ENCODE measurements around the gene ZCCHC7. TPM values are rescaled to one million over a fixed set of nuclear protein-coding genes. Genes with fewer than 3 reads are reported as not detected.

Gene ZCCHC7
- total RNA-seq, 2 donors from 2014 or later = 20.7 to 25.7 TPM

DNA sequence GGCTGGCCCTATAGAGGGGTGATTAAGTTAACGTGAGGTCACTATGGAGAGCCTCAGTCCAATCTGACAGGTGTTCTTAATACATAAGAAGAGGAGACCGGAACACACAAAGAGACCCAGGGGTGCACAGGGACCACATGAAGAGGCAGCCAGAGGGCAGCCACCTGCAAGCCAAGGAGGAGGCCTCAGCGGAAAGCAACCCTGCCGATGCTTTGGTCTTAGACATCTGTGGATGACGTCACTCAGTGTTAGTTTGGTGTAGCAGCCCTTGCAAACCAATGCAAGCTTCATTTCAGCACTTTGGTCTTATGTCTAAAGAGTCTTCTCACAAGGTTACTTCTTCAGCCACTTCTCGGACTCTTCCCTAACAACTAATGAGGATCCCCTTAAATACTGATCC is 254.5 kb downstream of the ZCCHC7 start:
- Mint-ChIP-seq H3K27ac (no peak overlapping the region), H3K36me3 (no peaks in the 10 kb centered on the region), H3K4me3 (no peak overlapping the region), H3K27me3 (peaks cover 12 to 17% of the 10 kb centered on the region in 2 donors), H3K4me1 (ENCODE audit: low read depth in 2 of 2) (peaks cover 9 to 12% of the 10 kb centered on the region in 2 donors), H3K9me3 (no peaks in the 10 kb centered on the region)
- DNase-seq (ENCODE audit: low spot score) (no peak), ATAC-seq (no peak)

GRCh38 chr9:37377688-37378612 is 257.6 kb downstream of the ZCCHC7 start:
- ATAC-seq (peak in 1 of 2 donors; percentile 31), DNase-seq (ENCODE audit: low spot score) (no peak)
- Mint-ChIP-seq H3K9me3 (no peaks in the 10 kb centered on the region), H3K4me1 (ENCODE audit: low read depth in 2 of 2) (no peaks in the 10 kb centered on the region), H3K4me3 (no peak overlapping the region), H3K36me3 (no peaks in the 10 kb centered on the region), H3K27me3 (peaks cover 10 to 15% of the 10 kb centered on the region in 2 donors), H3K27ac (no peak overlapping the region)

DNA sequence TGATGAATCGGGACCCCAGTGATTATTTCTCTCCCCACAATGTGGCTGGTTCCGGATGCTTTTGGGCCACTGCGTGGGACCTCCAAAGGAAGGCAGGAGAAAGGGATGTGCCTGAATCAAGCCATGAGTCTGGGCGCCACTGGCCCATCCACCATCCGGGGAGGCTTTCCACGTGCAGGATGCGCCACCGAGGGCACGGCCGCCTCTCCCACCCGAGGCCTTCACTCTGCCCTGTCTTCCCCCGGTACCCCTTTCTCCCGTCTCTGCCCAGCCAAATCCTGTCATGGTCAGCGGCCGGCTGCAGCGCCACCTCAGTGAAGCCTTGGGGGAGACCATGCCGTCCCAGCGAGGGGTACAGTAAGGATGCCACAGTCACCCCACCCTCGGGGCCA is 258.2 kb downstream of the ZCCHC7 start:
- Mint-ChIP-seq H3K4me3 (no peak overlapping the region), H3K27me3 (peaks cover 10 to 15% of the 10 kb centered on the region in 2 donors), H3K9me3 (no peaks in the 10 kb centered on the region), H3K27ac (no peak overlapping the region), H3K4me1 (ENCODE audit: low read depth in 2 of 2) (no peaks in the 10 kb centered on the region), H3K36me3 (no peaks in the 10 kb centered on the region)
- no peak for DNase-seq (ENCODE audit: low spot score)
- ATAC-seq = no peak

DNA sequence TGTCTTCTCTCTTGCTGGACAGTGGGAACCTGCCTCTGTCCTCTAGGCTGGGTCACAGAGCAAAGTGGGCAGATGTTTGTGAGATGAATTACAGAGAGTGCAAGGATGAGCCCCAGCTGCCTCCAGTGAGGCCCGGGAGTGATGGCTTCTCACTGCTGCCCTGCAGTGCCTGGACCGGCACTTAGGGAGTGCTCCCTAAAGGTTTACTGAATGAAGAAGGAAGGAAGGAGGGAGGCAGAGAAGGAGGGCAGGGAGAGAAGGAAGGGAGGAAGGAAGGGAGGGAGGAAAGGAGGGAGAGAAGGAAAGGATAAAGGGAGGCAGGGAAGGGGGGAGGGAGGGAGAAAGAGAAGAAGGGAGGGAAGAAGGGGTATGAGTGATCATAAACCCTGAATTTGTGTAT is 259.5 kb downstream of the ZCCHC7 start:
- Mint-ChIP-seq H3K4me3 (no peak overlapping the region), H3K27me3 (peaks cover 10 to 13% of the 10 kb centered on the region in 2 donors), H3K27ac (no peak overlapping the region), H3K4me1 (ENCODE audit: low read depth in 2 of 2) (no peaks in the 10 kb centered on the region), H3K36me3 (no peaks in the 10 kb centered on the region), H3K9me3 (no peaks in the 10 kb centered on the region)
- no peak for ATAC-seq
- no peak for DNase-seq (ENCODE audit: low spot score)

- H3K4me1 Mint-ChIP-seq (ENCODE audit: low read depth in 2 of 2) = no peaks in the 10 kb centered on the region
These were observed 260.2 kb downstream of the ZCCHC7 start for GRCh38 chr9:37380570-37380969.

DNA sequence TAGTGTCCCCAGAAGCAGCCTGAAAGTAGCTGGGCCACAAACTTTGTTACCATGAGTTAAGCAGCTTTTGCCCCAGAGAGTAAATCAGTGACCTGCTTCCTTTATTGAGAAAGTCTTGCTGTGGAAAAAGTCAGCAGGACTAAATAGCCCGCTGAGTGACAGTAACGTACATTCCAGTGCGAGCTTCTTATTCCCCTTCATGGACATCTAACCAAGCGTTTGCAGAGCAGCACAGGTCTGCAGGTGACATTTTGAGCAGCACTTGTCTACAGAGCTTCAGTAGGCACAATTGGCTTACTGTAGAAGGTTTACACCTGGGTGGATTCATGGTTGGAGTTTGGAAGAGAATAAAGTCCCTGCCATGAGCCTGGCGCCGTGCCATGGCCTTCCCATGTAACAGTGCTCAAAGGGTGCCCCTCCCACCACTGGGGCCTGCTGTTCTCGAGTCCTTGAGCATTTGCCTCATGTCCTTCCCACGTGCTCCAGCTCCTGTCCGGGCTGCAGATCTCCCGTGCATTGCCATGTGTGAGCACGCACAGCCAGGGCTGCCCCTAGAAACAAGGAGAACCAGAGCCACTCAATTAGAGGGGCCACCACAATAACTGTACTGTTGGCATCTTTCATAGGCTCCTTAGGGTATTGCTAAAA is 260.8 kb downstream of the ZCCHC7 start:
- peaks cover 10% of the 10 kb centered on the region in 2 donors for H3K27me3 Mint-ChIP-seq
- no peak overlapping the region for H3K4me3 Mint-ChIP-seq
- DNase-seq (ENCODE audit: low spot score) (no peak), ATAC-seq (no peak)
- H3K36me3 Mint-ChIP-seq = no peaks in the 10 kb centered on the region
- no peaks in the 10 kb centered on the region for H3K4me1 Mint-ChIP-seq (ENCODE audit: low read depth in 2 of 2)
- no peaks in the 10 kb centered on the region for H3K9me3 Mint-ChIP-seq
- no peak overlapping the region for H3K27ac Mint-ChIP-seq

More at GRCh38 chr9:37380570-37380969, 260.2 kb downstream of the ZCCHC7 start:
- no peaks in the 10 kb centered on the region for H3K36me3 Mint-ChIP-seq
- ATAC-seq (no peak), DNase-seq (ENCODE audit: low spot score) (no peak)
- H3K9me3 Mint-ChIP-seq = no peaks in the 10 kb centered on the region
- peaks cover 10% of the 10 kb centered on the region in 2 donors for H3K27me3 Mint-ChIP-seq
- no peak overlapping the region for H3K4me3 Mint-ChIP-seq
- H3K27ac Mint-ChIP-seq = no peak overlapping the region

- Mint-ChIP-seq H3K27me3 (peaks cover 0 to 2% of the 10 kb centered on the region in 2 donors), H3K9me3 (no peaks in the 10 kb centered on the region), H3K36me3 (no peaks in the 10 kb centered on the region), H3K27ac (no peak overlapping the region), H3K4me3 (no peak overlapping the region), H3K4me1 (ENCODE audit: low read depth in 2 of 2) (no peaks in the 10 kb centered on the region)
- ATAC-seq = no peak
- DNase-seq (ENCODE audit: low spot score) = no peak
These were observed 262.0 kb downstream of the ZCCHC7 start for GRCh38 chr9:37382161-37382981.

- no peak overlapping the region for H3K4me3 Mint-ChIP-seq
- H3K36me3 Mint-ChIP-seq = no peaks in the 10 kb centered on the region
- peaks cover 0 to 2% of the 10 kb centered on the region in 2 donors for H3K27me3 Mint-ChIP-seq
- H3K9me3 Mint-ChIP-seq = no peaks in the 10 kb centered on the region
- H3K4me1 Mint-ChIP-seq (ENCODE audit: low read depth in 2 of 2) = no peaks in the 10 kb centered on the region
- ATAC-seq = no peak
- H3K27ac Mint-ChIP-seq = no peak overlapping the region
- DNase-seq (ENCODE audit: low spot score) = no peak
These were observed 262.6 kb downstream of the ZCCHC7 start for GRCh38 chr9:37382982-37383357.

DNA sequence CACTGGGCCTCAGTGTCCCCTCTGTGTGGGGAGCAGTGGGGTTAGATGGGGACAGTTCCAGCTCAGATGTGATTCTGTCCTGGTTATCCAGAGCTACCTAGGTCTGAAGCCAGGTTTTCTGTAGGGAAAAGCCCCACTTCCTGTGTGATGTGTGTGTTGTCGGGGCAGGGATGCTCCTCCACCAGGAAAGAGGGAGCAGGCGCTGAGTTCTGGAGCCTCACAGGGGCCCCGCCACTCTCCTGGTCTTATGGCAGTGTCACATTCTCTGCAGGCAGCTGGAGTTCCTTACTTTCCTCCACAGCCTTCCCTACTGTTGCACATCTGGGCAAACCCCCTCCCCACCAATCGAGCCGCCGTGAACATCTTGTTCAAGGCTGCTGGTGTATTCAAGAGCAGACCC is 263.0 kb downstream of the ZCCHC7 start:
- no peaks in the 10 kb centered on the region for H3K36me3 Mint-ChIP-seq
- no peak for DNase-seq (ENCODE audit: low spot score)
- no peaks in the 10 kb centered on the region for H3K9me3 Mint-ChIP-seq
- H3K27me3 Mint-ChIP-seq = peaks cover 0 to 2% of the 10 kb centered on the region in 2 donors
- no peak overlapping the region for H3K27ac Mint-ChIP-seq
- H3K4me1 Mint-ChIP-seq (ENCODE audit: low read depth in 2 of 2) = no peaks in the 10 kb centered on the region
- no peak overlapping the region for H3K4me3 Mint-ChIP-seq
- no peak for ATAC-seq

DNA sequence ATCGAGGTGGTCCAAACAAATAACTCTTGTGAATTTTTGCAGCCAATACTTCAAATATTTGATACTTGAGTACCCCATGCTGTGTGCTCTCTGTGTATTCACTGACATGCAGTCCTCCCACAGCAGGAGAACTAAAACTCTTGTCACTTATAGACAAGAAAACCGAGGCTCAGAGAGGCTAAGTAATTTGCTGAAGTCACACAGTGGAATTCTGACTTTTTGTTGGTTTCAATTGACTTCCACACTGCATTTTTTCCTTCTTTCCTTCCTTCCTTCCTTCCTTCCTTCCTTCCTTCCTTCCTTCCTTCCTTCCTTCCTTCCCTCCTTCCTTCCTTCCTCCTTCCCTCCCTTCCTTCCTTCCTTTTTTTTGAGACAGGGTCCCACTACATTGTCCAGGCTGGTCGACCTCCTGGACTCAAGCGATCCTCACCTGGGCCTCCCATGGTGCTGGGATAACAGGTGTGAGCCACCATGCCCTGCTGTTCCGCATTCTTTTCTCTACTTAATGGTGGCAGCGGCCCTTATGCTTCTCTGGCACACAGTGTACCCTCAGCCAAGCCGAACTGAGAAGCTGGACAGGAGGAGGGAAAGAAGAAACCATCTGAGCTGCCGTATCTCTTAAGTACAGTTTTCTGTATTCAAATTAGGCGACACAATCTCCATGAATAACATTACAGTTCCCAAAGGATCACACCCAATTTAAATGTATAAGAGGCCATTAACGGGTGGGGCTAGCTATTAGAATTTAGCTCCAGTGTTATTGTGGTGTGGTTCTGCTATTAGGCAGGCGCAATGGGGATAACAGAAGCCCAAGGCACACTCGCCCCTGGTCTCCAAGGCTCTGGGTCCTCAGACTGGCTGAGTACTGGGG is 263.7 kb downstream of the ZCCHC7 start:
- Mint-ChIP-seq H3K4me3 (no peak overlapping the region), H3K27ac (no peak overlapping the region), H3K4me1 (ENCODE audit: low read depth in 2 of 2) (no peaks in the 10 kb centered on the region), H3K9me3 (no peaks in the 10 kb centered on the region), H3K27me3 (peaks cover 0 to 2% of the 10 kb centered on the region in 2 donors), H3K36me3 (no peaks in the 10 kb centered on the region)
- ATAC-seq (no peak), DNase-seq (ENCODE audit: low spot score) (no peak)

DNA sequence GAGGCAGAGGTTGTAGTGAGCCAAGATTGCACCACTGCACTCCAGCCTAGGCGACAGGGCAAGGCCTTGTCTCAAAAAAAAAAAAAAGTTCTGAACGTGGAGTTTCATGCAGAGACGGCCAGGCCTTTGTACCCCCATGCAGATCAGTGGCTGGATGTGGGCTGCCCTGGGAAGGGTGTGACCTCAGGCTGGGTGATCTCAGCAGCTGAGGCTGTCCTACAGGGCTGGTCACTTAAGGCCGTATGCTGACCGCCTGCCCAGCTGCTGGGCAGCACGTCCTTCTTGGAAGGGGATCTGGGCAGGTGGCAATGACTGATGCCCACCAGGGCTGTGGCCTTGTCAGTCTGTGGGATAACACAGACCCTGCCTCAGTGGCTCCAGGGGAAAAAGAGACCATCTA is 264.9 kb downstream of the ZCCHC7 start:
- no peaks in the 10 kb centered on the region for H3K36me3 Mint-ChIP-seq
- peaks cover 0 to 2% of the 10 kb centered on the region in 2 donors for H3K27me3 Mint-ChIP-seq

GRCh38 chr9:37386988-37387387 is 266.6 kb downstream of the ZCCHC7 start:
- no peak for DNase-seq (ENCODE audit: low spot score)
- no peaks in the 10 kb centered on the region for H3K36me3 Mint-ChIP-seq
- H3K4me1 Mint-ChIP-seq (ENCODE audit: low read depth in 2 of 2) = no peaks in the 10 kb centered on the region
- H3K4me3 Mint-ChIP-seq = no peak overlapping the region
- H3K27me3 Mint-ChIP-seq = no peaks in the 10 kb centered on the region
- H3K27ac Mint-ChIP-seq = no peak overlapping the region
- no peaks in the 10 kb centered on the region for H3K9me3 Mint-ChIP-seq
- no peak for ATAC-seq

More for the DNA sequence above, 264.9 kb downstream of the ZCCHC7 start:
- DNase-seq (ENCODE audit: low spot score) (no peak), ATAC-seq (no peak)
- no peak overlapping the region for H3K4me3 Mint-ChIP-seq
- no peaks in the 10 kb centered on the region for H3K9me3 Mint-ChIP-seq
- no peak overlapping the region for H3K27ac Mint-ChIP-seq
- no peaks in the 10 kb centered on the region for H3K4me1 Mint-ChIP-seq (ENCODE audit: low read depth in 2 of 2)

DNA sequence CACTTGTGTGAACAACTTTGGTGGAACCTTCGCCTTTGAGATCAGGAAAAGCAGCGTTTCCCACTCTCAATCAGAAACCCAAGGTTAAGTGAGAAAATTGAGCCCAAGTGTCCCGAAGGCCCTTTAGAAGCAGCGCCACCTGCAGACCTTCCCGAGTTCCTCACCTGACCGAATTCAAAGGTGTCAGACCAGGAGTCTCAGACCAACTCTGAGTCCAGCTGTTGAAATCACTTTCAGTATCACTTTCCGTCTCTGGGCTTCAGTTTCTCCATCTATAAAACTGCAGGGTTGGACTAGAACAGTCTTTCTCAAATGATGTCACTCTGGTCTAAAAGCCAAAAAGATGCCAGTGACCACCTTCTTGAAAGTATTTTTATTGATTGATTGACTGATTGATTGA is 270.4 kb downstream of the ZCCHC7 start:
- no peaks in the 10 kb centered on the region for H3K9me3 Mint-ChIP-seq
- H3K36me3 Mint-ChIP-seq = no peaks in the 10 kb centered on the region
- no peaks in the 10 kb centered on the region for H3K4me1 Mint-ChIP-seq (ENCODE audit: low read depth in 2 of 2)
- ATAC-seq (peak; percentile 39 to 69), DNase-seq (ENCODE audit: low spot score) (no peak)
- no peak overlapping the region for H3K27ac Mint-ChIP-seq
- H3K27me3 Mint-ChIP-seq = no peaks in the 10 kb centered on the region
- H3K4me3 Mint-ChIP-seq = no peak overlapping the region
